PC-3 (cell line): ENCODE results near the gene ATF7.

Experiments
- CTCF ChIP-seq: fragments of 300-600 bp; sonication (generic); conservative IDR thresholded peaks from 2 replicates; pipeline ENCODE4 v1.5.1; 2017; ENCODE audit warnings: antibody characterized with exemption, low read depth, mild to moderate bottlenecking, low read length
- EZH2phosphoT487 ChIP-seq: fragments of 300-600 bp; sonication (generic); IDR thresholded peaks from 2 replicates; pipeline ENCODE4 v1.6.1; 2018; ENCODE audit warnings: mild to moderate bottlenecking, antibody characterized with exemption, low read length, borderline replicate concordance

- TF ChIP-seq CTCF (no peak), EZH2phosphoT487 (no peak)
Observed at GRCh38 chr12:53644133-53644532, 18.0 kb upstream of the ATF7 start.
